GM18519 (cell line): ENCODE measurements around the gene USP7.
"Not testable (repeated sequence)": the region's sequence is repeated elsewhere in the genome, so short reads cannot be mapped to it uniquely, and the experiment has no call there.

Experiments
- ATAC-seq: cut with Tn5 transposase; IDR thresholded peaks from one replicate; pipeline ENCODE4 v1.9.1; 2021; ENCODE audit warnings: mild to moderate bottlenecking, moderate library complexity; ENCODE audit not compliant: unreplicated experiment, low FRiP score

Gene USP7

GRCh38 chr16:8975039-8975438 lies 11.3 kb upstream of the USP7 start:
- no peak for ATAC-seq

- ATAC-seq = no peak
Measured at GRCh38 chr16:8972843-8973586, 9.3 kb upstream of the USP7 start.

DNA sequence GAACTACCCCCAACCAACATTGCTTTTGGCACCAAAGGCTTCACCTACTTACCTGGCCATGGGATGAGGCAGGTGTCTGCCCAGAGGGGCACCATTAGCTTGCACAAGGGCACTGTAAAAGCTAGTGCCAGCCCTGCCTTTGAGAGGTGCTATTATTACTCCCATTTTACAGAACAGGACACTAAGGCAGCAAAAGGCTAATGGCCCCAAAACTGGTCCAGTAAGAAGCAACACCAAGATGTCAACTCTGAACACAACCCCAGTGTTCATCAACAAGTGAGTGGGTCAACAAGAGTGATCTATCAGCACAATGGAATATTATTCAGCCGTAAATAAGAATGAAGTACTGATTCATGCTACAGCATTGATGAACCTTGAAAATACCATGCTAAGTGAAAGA lies 7.7 kb upstream of the USP7 start:
- ATAC-seq = no peak

DNA sequence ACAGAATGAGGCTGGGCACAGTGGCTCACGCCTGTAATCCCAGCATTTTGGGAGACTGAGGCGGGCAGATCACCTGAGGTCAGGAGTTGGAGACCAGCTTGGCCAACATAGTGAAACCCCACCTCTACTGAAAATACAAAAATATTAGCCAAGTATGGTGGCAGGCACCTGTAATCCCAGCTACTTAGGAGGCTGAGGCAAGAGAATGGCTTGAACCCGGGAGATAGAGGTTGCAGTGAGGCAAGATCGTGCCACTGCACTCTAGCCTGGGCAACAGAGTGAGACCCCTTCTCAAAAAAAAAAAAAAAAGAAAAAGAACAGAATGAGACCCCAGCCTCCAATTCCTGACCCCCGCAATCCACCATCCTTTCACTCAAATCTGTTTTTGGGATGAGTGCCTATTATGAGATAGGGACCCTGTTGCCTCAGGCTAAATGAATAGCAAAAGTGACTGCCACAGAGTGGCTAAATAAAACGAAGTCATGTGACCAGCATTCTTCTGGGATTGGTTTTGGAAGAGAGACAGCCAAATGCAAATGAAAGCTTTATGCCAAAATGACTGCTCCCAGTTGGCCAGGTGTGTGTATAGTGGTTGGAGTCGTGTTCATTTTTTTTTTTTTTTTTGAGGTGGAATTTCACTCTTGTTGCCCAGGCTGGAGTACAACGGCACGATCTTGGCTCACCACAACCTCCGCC lies 5.6 kb upstream of the USP7 start:
- not testable (repeated sequence) for ATAC-seq

GRCh38 chr16:8968054-8968453 lies 4.3 kb upstream of the USP7 start:
- ATAC-seq = not testable (repeated sequence)

DNA sequence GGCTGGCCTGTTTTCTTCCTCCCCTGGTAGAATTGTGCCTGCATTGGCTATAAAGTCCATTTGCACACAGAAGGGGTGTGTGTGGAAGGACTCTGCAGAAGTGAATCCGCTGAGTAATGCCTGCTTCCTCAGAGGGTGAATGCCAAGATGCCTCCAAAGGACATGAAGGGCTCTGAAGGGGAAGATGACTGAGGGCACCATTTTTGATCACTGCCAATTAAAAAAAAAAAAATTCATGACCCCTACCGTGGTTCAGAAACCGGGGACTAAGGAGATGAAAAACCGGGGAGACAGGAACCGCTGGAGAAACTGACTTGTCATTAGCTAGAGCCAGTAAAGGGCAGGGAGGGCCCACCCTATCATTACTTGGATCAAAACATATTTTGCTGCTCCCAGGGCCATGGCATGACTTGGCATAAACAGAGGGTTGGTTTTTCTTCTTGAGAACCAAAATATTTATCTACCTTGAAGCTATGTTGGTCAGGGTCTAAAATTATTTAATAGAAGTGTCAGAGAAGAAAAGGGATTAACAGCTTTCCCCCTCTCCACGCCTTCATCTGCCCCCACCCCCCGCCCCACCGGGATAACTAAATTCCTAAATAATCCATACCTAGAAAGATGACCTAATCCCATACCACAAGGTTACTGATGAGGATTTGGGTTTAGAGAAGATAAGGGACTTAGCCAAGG lies 3.6 kb upstream of the USP7 start:
- no peak for ATAC-seq

GRCh38 chr16:8966817-8967131 lies 3.1 kb upstream of the USP7 start:
- ATAC-seq = no peak

GRCh38 chr16:8964462-8964861 lies 756 bp upstream of the USP7 start:
- no peak for ATAC-seq

DNA sequence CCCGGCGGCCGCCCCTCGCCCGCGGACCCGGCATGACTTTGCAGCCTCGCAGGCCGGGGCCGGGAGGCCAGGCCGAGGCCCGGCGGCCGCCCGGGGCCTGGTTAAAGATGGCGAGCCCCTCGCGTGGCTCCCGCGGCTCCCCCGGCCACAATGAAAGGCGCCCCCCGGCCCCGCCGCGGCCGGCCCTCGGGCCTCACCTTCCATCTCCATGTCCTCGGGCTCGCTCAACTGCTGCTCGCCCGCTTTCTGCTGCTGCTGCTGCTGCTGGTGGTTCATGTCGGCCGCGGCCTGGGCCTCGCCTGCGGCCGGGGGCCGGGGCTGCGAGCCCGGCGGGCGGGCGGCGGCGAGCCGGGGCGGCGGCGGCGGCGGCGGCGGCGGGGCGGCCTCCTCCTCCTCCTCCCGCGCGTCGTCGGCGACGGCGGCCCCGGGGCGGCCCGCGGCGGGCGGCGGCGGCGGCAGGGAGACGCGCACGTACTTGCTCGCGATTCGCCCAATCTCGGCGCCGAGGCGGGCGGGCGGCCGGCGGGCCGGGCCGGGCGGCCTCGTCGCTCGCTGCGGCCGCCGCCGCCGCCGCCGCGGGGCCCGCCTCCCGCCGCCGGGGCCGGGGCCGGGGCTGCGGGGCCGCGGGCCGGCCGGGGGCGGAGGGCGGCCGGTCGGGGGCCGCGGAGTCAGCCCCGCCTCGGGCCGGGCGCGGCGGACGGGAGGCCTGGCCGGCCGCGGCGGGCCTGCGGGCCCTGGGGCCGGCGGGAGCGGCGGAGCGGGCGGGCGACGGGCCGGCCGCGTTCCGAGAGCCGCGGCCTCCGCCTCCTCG lies 491 bp downstream of the USP7 start:
- ATAC-seq = no peak

DNA sequence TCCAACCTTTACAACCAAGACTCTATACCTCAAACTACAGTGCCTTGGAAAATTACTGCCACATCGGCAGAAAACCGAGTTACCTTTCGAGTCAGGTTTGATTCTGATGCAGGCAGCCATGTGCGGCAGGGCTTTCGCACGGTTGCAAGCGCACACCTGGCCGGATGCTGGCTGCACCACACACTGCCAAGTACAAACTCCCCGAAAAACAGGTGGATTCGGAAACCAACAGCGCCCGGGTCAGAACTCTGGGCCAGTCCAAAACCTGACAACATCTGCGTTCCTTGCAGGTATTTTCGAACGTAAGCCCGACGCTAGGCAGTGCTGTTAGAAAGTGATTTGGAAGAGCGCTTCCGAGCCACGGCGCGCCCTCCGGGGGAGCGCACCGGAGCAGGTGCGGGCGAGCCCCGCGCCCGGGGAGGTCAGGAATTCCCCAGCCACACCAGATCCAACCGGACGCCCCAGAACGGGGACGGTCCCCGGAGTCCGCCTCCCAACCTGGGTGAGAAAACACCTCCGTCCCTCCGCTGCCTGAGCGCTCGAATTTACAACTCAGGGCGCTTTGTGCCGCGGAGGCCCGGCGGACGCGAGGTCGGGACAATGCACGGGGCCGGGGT lies 1.2 kb downstream of the USP7 start:
- no peak for ATAC-seq

DNA sequence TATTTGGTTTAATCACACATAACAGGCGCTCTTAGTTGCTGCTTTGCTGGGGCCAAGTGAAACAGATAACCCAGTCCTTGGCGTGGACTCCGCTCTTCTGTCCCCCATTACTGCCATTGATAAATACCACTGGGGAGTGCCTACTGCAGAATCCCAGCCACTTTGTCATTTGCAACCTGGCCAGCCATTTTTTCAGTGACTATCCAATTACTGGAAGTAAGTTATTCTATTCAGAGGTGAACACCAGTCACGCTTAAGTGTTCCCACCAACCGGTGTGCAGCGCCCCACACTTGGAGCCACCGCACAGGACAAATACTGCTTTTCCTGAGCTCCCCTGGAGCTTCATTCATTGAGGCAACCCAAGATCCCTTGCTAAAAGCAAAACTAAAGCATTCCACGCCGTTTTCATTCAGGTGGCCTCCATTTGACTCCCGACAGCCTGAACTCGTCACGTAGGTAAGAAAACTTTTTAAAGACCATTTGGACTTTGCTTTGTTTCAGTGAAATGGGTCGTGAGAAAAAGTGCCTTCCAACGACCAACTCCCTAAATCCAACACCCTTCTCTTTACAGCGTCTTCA lies 1.8 kb downstream of the USP7 start:
- ATAC-seq = no peak

DNA sequence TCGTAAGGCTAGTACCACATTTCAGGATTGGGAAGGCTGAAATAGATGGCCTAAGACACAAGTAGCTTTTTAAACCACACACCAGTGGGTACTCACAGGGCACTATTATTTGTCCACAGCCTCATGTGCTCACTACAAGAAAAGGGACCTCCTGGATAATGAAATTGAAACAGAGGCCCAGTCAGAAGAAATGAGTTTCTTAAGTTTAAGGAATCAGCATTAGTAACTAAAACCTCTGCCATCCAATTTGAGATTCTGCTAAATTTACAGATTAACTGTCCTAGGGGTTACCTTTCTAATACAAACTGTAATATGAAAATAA lies 3.0 kb downstream of the USP7 start:
- no peak for ATAC-seq

DNA sequence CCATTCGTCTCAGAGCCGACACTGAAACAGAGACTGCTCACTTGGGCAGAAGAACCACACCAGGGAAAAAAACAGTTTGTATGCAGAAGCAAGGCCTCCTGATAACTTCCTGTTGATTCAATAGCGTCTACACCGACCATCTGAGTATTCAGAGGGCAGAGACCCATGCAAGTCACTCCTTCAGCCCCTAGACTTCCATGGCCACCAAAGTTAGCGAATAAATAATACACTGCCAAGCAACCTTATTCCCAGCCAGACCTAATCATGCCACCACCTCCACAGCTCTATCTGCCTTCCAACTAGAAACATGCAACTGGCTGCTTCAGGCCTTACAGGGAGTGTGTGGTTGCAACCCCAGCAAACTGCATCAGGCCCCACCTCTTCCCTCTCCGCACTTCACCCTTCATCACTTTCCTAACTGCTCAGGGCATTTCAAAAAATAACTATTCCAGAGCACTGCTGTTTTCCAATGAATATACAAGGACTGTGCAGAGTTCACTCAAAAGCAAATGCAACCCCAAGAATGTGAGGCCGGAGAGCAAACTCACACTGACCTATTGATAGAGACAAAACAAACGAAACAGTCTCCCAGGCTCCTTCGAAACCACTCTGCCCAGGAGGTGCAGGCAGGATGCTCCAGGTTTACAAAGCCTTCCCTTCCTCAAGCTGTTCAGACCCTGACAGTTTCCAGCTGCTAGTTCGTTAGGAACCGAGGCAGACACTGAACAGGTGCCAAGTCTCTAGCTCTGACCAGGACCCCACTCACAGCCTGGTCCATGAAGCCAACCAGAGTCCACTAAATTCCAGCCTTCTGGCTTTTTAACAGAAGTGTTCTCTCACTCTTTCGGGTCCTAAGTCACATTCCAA lies 3.6 kb downstream of the USP7 start:
- ATAC-seq = no peak

DNA sequence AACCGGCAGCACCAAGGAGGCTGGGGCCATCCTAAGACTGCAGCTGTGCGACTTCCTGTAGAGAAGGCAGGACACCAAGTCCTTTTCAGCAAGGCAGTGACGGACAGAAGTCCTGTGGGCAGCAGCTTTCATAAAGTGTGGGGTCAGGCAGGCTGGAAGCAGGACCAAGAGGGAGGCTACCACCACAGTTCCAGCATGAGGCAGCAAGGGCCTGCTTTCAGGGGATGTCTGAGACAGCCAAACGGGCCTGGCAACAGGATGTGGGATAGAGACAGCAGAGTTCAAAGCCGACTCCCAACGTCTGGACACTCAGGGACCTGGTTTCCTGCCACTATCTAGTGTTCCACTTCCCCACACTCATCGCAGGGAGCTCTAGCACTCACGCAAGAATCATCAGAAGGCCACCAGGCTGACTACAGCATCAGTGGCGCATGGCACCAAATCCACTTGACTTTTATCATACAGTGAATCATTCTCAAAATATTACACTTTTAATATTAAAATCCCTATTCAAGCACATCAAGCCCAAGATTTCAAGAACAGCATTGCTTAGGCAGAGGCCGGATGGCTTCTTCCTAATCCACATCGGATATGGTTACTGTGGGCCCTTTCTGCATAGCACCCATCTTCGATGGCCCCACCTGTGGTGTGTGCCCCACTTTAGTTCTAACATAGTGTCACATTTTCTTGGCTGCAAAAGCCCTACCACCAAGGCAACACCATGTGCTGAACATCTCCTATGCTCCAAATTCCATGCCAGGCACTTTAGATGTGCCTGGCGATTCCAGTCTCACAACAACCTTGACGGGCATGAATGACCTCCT lies 5.2 kb downstream of the USP7 start:
- no peak for ATAC-seq

GRCh38 chr16:8957509-8958157 lies 6.1 kb downstream of the USP7 start:
- no peak for ATAC-seq

GRCh38 chr16:8957063-8957397 lies 6.7 kb downstream of the USP7 start:
- no peak for ATAC-seq

DNA sequence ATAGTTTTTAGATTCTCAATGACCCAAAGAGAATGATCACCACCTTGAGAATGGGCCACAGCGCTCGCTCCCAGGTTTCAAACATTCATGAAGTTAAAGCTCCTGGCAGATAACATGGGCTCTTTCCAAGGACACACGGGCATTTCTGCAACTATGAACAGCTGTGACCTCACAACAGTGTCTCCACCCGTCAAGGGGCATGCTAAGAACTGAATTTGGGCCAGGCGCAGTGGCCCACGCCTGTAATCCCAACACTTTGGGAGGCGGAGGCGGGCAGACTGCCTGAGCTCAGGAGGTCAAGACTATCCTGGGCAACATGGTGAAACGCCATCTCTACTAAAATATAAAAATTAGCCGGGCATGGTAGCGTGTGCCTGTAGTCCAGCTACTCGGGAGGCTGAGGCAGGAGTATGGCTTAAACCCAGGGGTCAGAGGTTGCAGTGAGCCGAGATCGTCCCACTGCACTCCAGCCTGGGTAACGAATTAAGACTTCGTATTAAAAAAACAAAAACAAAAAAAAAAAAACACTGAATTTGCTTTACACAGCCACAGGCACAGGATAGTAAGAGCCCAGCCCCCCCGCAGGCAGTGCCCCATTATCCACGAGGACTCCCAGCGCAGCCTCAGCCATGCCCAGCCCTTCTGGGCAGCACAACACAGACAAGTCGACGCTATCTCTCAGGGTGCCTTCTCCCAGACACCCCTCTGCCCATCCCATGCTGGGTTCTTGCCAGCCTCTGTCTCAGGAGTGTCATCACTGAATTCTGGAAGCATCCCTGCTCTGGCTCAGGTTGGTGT lies 7.2 kb downstream of the USP7 start:
- no peak for ATAC-seq
